HG03280 (cell line): ENCODE results near the gene ZNF423.

ENCODE experiments used
- ATAC-seq: cut with Tn5 transposase; IDR thresholded peaks from one replicate; pipeline ENCODE4 v1.9.1; 2021; ENCODE audit warnings: mild to moderate bottlenecking, moderate library complexity; ENCODE audit not compliant: unreplicated experiment

The ZNF423 gene

GRCh38 chr16:49734331-49734730 lies 121.6 kb downstream of the ZNF423 start:
- no peak for ATAC-seq

GRCh38 chr16:49733313-49734009 lies 122.5 kb downstream of the ZNF423 start:
- ATAC-seq, result no peak

- ATAC-seq, result no peak
These were observed 124.0 kb downstream of the ZNF423 start for GRCh38 chr16:49731911-49732310.

- no peak for ATAC-seq
These were observed 125.1 kb downstream of the ZNF423 start for GRCh38 chr16:49730772-49731171.

GRCh38 chr16:49727611-49728010 lies 128.3 kb downstream of the ZNF423 start:
- no peak for ATAC-seq

- no peak for ATAC-seq
These were observed 129.8 kb downstream of the ZNF423 start for GRCh38 chr16:49726155-49726554.

- ATAC-seq, result no peak
These were observed 130.3 kb downstream of the ZNF423 start for GRCh38 chr16:49725651-49726050.

- no peak for ATAC-seq
These were observed 131.1 kb downstream of the ZNF423 start for GRCh38 chr16:49724774-49725173.

GRCh38 chr16:49723310-49723709 lies 132.6 kb downstream of the ZNF423 start:
- no peak for ATAC-seq

- ATAC-seq, result no peak
These were observed 135.7 kb downstream of the ZNF423 start for GRCh38 chr16:49720225-49720624.

- ATAC-seq, result no peak
These were observed 138.2 kb downstream of the ZNF423 start for GRCh38 chr16:49717689-49718088.

- no peak for ATAC-seq
These were observed 139.5 kb downstream of the ZNF423 start for GRCh38 chr16:49716339-49716934.

GRCh38 chr16:49713770-49714169 lies 142.1 kb downstream of the ZNF423 start:
- no peak for ATAC-seq

- ATAC-seq, result no peak
These were observed 143.4 kb downstream of the ZNF423 start for GRCh38 chr16:49712542-49712941.

GRCh38 chr16:49712106-49712505 lies 143.8 kb downstream of the ZNF423 start:
- no peak for ATAC-seq

GRCh38 chr16:49709057-49709456 lies 146.9 kb downstream of the ZNF423 start:
- ATAC-seq, result no peak

- ATAC-seq, result no peak
These were observed 147.4 kb downstream of the ZNF423 start for GRCh38 chr16:49708491-49708890.

- ATAC-seq, result no peak
These were observed 149.1 kb downstream of the ZNF423 start for GRCh38 chr16:49706620-49707355.

- ATAC-seq, result no peak
These were observed 151.2 kb downstream of the ZNF423 start for GRCh38 chr16:49704586-49705155.

- no peak for ATAC-seq
These were observed 152.4 kb downstream of the ZNF423 start for GRCh38 chr16:49703483-49703882.

GRCh38 chr16:49701789-49702494 lies 154.0 kb downstream of the ZNF423 start:
- ATAC-seq, result no peak
